ENCODE results near the gene ENTPD3.

The ENTPD3 gene

DNA sequence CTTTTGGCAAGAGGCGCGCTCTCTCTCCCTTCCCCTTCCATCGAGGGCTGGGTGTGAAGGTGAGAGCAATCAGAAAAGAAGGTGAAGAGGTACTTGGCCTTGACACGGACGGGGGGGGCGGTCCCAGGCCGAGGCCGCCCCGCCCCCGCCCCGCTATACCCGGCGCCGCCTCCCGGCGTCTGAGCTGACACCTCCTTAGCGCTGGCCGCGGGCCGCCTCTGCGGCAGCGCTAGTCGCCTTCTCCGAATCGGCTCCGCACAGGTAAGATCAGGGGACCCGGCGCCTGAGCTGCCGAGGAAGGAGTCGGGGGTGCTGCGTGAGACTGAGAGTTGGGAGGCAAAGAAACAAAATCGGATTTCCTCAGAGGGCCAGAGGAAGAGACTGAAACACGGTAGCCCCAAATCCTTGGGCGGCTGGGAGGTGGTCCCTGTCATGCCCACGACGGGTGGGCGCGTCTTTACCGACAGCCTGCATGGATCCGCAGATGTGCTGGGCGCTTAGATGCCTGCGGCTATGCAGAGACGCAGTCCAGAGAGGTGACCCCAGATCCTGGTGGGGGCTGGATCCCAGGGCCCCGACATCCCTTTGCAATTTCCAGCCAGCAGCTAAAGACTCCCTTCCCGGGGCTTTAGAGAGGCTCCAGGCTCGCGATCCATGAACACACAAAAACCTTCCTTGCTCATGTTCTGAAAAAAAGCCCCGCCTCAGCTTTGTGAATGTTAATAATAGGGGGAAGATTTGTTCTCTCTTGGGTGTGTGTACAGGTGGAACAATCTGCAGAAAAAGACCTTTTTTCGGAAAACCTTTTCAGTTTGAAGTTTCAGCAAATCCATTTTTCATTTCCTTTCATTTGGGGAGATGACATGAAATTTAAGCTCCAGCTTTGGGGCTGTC, at the start of gene ENTPD3:
ENTPD3 (plus strand) TSS at position 184 of the 894 bp plus-strand sequence. CDS start 874 bp downstream, outside the sequence.
- peak; percentile 53 to 67 for DNase-seq
- TF ChIP-seq GATA1 (IDR thresholded peaks at IDR 0.05; ENCODE audit: low read depth, low read length), result no peak
- no peak for TF ChIP-seq POLR2A (IDR thresholded peaks at IDR 0.05; ENCODE audit: low read length)

GRCh38 chr3:40339871-40340270, 47.1 kb upstream of the ENTPD3 start:
- TF ChIP-seq POLR2A (IDR thresholded peaks at IDR 0.05; ENCODE audit: low read length) (no peak), GATA1 (IDR thresholded peaks at IDR 0.05; ENCODE audit: low read depth, low read length) (no peak)
- no peak for DNase-seq

DNA sequence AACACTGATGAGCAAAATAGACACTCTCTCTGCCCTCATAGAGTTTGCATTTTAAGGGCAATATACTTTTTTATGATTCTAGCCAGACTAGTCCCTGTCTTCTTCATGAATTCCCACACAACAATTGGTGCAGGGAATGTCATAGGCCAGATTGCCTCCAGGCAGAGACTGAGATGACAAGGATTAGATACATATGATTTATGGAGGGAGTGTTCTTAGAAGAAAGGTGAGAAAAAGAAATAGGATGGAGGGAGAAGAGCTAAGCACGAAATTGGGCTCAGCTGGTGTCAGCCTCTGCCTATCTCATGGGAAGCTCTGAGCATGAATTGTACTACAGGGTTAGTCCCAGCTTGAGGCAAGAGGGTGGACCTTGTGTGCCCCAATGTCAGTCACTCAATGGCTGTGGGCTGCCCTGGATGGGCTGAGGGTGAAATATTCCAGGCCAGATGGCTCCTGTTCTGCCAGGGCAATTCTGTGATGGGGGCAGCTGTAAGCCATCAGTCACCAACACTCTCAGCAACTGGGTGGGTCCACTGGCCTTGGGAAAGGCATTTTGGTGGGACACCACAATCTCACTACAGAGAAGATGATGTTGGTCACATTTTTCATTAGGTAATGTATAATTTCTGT, 46.3 kb upstream of the ENTPD3 start:
- TF ChIP-seq GATA1 (IDR thresholded peaks at IDR 0.05; ENCODE audit: low read depth, low read length) (no peak), POLR2A (IDR thresholded peaks at IDR 0.05; ENCODE audit: low read length) (no peak)

DNA sequence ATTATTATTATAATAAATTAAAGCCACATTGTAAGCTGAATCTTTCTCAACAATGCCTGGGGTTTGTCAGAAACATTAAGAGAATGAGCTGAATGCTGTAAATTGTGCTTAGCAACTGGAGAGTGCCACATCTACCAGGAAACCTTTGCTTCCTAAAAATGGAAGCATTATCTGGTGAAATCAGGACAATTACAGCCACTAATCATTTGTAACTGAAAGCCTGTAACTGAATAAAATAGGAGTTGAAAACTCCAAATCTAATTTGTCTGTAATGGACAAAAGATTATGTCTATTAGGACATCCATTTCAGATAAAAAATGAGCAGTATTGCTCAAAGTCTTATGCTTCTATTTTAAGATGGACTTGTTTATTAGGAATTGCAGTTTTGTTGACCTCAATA, 45.3 kb upstream of the ENTPD3 start:
- no peak for TF ChIP-seq POLR2A (IDR thresholded peaks at IDR 0.05; ENCODE audit: low read length)
- TF ChIP-seq GATA1 (IDR thresholded peaks at IDR 0.05; ENCODE audit: low read depth, low read length), result no peak
- no peak for DNase-seq

More for the DNA sequence above, 46.3 kb upstream of the ENTPD3 start:
- DNase-seq, result no peak

- TF ChIP-seq POLR2A (IDR thresholded peaks at IDR 0.05; ENCODE audit: low read length) (no peak), GATA1 (IDR thresholded peaks at IDR 0.05; ENCODE audit: low read depth, low read length) (no peak)
- no peak for DNase-seq
These were observed 36.5 kb upstream of the ENTPD3 start for GRCh38 chr3:40350529-40350928.

GRCh38 chr3:40355410-40355809, 31.6 kb upstream of the ENTPD3 start:
- no peak for TF ChIP-seq POLR2A (IDR thresholded peaks at IDR 0.05; ENCODE audit: low read length)
- no peak for TF ChIP-seq GATA1 (IDR thresholded peaks at IDR 0.05; ENCODE audit: low read depth, low read length)
- DNase-seq, result no peak

DNA sequence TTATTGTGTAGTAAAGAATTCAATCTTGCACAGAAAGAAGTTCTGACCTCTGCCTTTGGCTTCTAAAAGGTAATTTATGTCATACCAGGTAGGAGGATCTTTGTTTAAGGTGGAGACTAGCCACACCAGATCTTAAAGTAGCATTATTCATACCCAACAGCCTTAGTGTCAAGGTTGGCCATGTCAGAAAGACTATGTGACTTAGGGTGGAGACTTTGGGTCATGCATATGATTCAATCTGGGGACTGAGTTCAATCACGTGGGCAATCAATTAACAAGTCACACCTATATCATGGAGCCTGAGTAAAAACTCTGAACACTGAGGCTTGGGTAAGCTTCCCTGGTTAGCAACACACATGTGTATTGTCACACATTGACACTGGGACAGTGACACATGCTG, 28.5 kb upstream of the ENTPD3 start:
- TF ChIP-seq POLR2A (IDR thresholded peaks at IDR 0.05; ENCODE audit: low read length) (no peak), GATA1 (IDR thresholded peaks at IDR 0.05; ENCODE audit: low read depth, low read length) (no peak)
- DNase-seq, result no peak

DNA sequence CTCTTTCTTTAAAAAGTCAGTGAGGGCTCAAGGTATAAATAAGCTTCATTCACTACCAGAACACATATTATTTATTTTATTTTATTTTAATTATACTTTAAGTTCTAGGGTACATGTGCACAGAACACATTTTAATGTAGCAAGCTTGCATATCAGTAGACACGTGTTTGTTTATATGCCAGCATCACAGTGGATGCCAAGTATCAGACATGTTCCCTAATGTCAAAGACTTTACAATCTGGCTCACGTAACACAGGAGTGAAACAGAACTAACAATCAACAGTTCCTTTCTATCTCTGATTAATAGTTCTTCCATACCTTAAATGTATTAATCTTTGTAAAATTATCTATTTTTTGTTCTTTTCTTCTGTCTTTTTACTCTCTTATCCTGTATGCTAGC, 23.3 kb upstream of the ENTPD3 start:
- DNase-seq, result no peak
- TF ChIP-seq POLR2A (IDR thresholded peaks at IDR 0.05; ENCODE audit: low read length) (no peak), GATA1 (IDR thresholded peaks at IDR 0.05; ENCODE audit: low read depth, low read length) (no peak)

DNA sequence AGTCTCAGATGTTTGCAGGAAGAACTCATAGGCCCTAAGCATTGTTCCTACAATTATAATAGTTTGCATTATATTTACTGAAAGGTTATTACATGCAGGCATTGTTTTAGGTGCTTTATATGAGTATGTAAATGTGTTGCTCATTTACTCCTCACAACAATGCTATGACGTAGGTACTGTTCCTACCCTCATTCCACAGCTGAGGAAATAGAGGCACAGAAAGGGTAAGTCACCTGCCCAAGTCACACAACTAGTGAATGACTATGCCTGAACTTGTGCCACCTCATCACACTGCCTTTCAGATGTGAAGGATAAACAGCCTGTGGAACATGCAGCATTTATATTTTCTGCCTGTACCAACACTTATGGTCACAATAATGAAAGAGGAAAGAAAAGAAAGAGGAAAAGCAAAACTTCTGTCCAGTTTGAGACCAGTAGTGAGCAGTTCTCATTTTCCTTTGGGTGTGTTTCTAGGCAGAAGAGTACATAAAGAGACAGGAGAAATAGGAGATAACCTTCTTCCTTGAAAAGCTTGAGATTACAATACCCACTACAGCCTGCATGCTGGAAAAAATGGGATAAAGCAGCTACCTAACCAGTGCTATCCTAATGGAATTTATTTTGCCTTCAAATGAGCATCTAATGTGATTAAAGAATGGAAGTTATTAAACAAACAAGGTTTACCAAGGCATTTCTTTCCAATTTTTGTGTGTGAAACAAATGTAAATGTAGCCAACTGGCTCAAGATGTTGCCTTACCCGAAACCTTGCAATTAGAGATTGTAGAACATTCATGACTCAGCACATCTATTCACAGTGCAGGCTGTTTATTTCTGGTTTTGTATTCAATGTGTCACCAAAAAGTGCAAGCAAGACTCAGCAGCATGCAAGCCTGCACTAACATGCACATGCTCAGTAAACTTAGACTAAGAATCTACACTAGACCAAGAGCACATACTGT, 20.5 kb upstream of the ENTPD3 start:
- DNase-seq, result peak; percentile 77 to 81
- TF ChIP-seq POLR2A (IDR thresholded peaks at IDR 0.05; ENCODE audit: low read length), result no peak
- no peak for TF ChIP-seq GATA1 (IDR thresholded peaks at IDR 0.05; ENCODE audit: low read depth, low read length)

- DNase-seq, result no peak
- TF ChIP-seq GATA1 (IDR thresholded peaks at IDR 0.05; ENCODE audit: low read depth, low read length) (no peak), POLR2A (IDR thresholded peaks at IDR 0.05; ENCODE audit: low read length) (no peak)
These were observed 17.3 kb upstream of the ENTPD3 start for GRCh38 chr3:40369716-40370115.

DNA sequence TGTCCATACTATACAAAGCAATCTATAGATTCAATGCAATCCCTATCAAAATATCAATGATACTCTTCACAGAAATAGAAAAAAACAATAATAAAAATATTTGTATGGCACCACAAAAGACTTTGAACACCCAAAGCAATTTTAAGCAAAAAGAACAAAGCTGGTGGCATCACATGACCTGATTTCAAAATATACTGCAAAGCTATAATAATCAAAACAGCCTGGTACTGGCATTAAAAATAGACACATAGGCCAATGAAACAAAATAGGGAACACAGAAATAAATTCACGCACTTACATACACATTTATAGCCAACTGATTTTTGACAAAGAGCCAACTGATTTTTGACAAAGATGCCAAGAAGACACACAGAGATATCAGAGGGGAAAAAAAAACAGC, 9.2 kb upstream of the ENTPD3 start:
- no peak for TF ChIP-seq GATA1 (IDR thresholded peaks at IDR 0.05; ENCODE audit: low read depth, low read length)
- TF ChIP-seq POLR2A (IDR thresholded peaks at IDR 0.05; ENCODE audit: low read length), result no peak
- no peak for DNase-seq

- DNase-seq, result no peak
- TF ChIP-seq POLR2A (IDR thresholded peaks at IDR 0.05; ENCODE audit: low read length), result no peak
- TF ChIP-seq GATA1 (IDR thresholded peaks at IDR 0.05; ENCODE audit: low read depth, low read length), result no peak
These were observed 7.2 kb upstream of the ENTPD3 start for GRCh38 chr3:40379674-40380306.

GRCh38 chr3:40381904-40382616, 4.9 kb upstream of the ENTPD3 start:
- DNase-seq, result peak in 1 of 2 experiments; percentile 5
- TF ChIP-seq GATA1 (IDR thresholded peaks at IDR 0.05; ENCODE audit: low read depth, low read length) (no peak), POLR2A (IDR thresholded peaks at IDR 0.05; ENCODE audit: low read length) (no peak)
